HG03108 (cell line): Measurements from ENCODE around the gene LPP.

ENCODE experiments used
- ATAC-seq: cut with Tn5 transposase; IDR thresholded peaks from one replicate; pipeline ENCODE4 v1.9.1; 2021; ENCODE audit warnings: moderate library complexity; ENCODE audit not compliant: unreplicated experiment

The LPP gene

GRCh38 chr3:188574885-188575284 lies 420.9 kb downstream of the LPP start:
- ATAC-seq, result no peak

GRCh38 chr3:188575501-188575900 lies 421.5 kb downstream of the LPP start:
- ATAC-seq, result no peak

- ATAC-seq, result no peak
Measured at GRCh38 chr3:188577539-188577938, 423.6 kb downstream of the LPP start.

GRCh38 chr3:188578576-188579363 lies 424.8 kb downstream of the LPP start:
- no peak for ATAC-seq

GRCh38 chr3:188580223-188580622 lies 426.3 kb downstream of the LPP start:
- no peak for ATAC-seq

- ATAC-seq, result no peak
Measured at GRCh38 chr3:188580659-188581058, 426.7 kb downstream of the LPP start.

- no peak for ATAC-seq
Measured at GRCh38 chr3:188581365-188581764, 427.4 kb downstream of the LPP start.

GRCh38 chr3:188581792-188582191 lies 427.8 kb downstream of the LPP start:
- ATAC-seq, result no peak

GRCh38 chr3:188583341-188584161 lies 429.6 kb downstream of the LPP start:
- no peak for ATAC-seq

GRCh38 chr3:188584162-188584529 lies 430.2 kb downstream of the LPP start:
- no peak for ATAC-seq

- ATAC-seq, result no peak
Measured at GRCh38 chr3:188584958-188585689, 431.2 kb downstream of the LPP start.

GRCh38 chr3:188589071-188589470 lies 435.1 kb downstream of the LPP start:
- ATAC-seq, result no peak

GRCh38 chr3:188589771-188590170 lies 435.8 kb downstream of the LPP start:
- ATAC-seq, result no peak

GRCh38 chr3:188590557-188590956 lies 436.6 kb downstream of the LPP start:
- ATAC-seq, result no peak

GRCh38 chr3:188594139-188594538 lies 440.2 kb downstream of the LPP start:
- ATAC-seq, result no peak

- ATAC-seq, result no peak
Measured at GRCh38 chr3:188595890-188596376, 442.0 kb downstream of the LPP start.

- ATAC-seq, result no peak
Measured at GRCh38 chr3:188598894-188599293, 444.9 kb downstream of the LPP start.

- no peak for ATAC-seq
Measured at GRCh38 chr3:188602111-188602510, 448.2 kb downstream of the LPP start.

GRCh38 chr3:188602620-188603019 lies 448.7 kb downstream of the LPP start:
- no peak for ATAC-seq

GRCh38 chr3:188604651-188605050 lies 450.7 kb downstream of the LPP start:
- ATAC-seq, result no peak

- no peak for ATAC-seq
Measured at GRCh38 chr3:188605231-188605630, 451.3 kb downstream of the LPP start.
